Caco-2 (cell line): ENCODE measurements around the gene DPP4. TPM values are rescaled to one million over a fixed set of nuclear protein-coding genes. Genes with fewer than 3 reads are reported as not detected.

Source experiments
- BruUV-seq: library from RNA; stranded (reverse); fragments of 400-500 nt; replicated peaks from 2 replicates; lab custom pipeline; 2021; lab: Mats Ljungman, UMichigan
- CTCF ChIA-PET: fragments of 300-600 bp; sonication (Branson Sonifier 250); formaldehyde crosslinking; loops from one replicate; lab custom pipeline; 2022; ENCODE audit warnings: antibody characterized with exemption; lab: Charles Lee
- POLR2A ChIA-PET: fragments of 300-600 bp; sonication (Branson Sonifier 250); formaldehyde crosslinking; loops from one replicate; lab custom pipeline; 2022; ENCODE audit warnings: antibody characterized with exemption; lab: Charles Lee
- DNase-seq, 2 experiments: peaks; one replicate each; pipeline versions ENCODE4 v3.0.0 to v3.0.0-alpha.2; 2020 to 2022
- H3K27me3 ChIP-seq: replicated peaks from 2 replicates; pipeline ENCODE4 v1.6.0; 2011; ENCODE audit warnings: low read length; ENCODE audit not compliant: control insufficient read depth, insufficient read depth
- H3K36me3 ChIP-seq: 2 replicates; pipeline ENCODE4 v1.5.1; 2011; ENCODE audit warnings: low read length; ENCODE audit not compliant: control insufficient read depth, insufficient read depth
- H3K4me1 ChIP-seq: fragments of 250-450 bp; sonication (Bioruptor Pico); 2 replicates; pipeline ENCODE4 v1.5.1; 2020; ENCODE audit warnings: mild to moderate bottlenecking
- H3K4me3 ChIP-seq: 2 replicates; pipeline ENCODE4 v1.5.1; 2011; ENCODE audit warnings: low read depth, mild to moderate bottlenecking, control low read depth, low read length
- H3K9me3 ChIP-seq: fragments of 250-450 bp; sonication (Bioruptor Pico); 2 replicates; pipeline ENCODE4 v1.5.1; 2020; ENCODE audit warnings: mild to moderate bottlenecking, moderate library complexity
- H3K27ac Mint-ChIP-seq: one replicate; pipeline ENCODE4 v1.8.0; 2022; ENCODE audit warnings: mixed read lengths; ENCODE audit not compliant: unreplicated experiment
- H3K27me3 Mint-ChIP-seq: one replicate; pipeline ENCODE4 v1.8.0; 2022; ENCODE audit warnings: mixed read lengths; ENCODE audit not compliant: insufficient read depth, unreplicated experiment
- H3K36me3 Mint-ChIP-seq: one replicate; pipeline ENCODE4 v1.8.0; 2022; ENCODE audit warnings: mild to moderate bottlenecking, mixed read lengths; ENCODE audit not compliant: insufficient read depth, unreplicated experiment
- H3K4me1 Mint-ChIP-seq: one replicate; pipeline ENCODE4 v1.8.0; 2022; ENCODE audit warnings: low read depth, mixed read lengths; ENCODE audit not compliant: unreplicated experiment
- H3K4me3 Mint-ChIP-seq: one replicate; pipeline ENCODE4 v1.8.0; 2022; ENCODE audit warnings: mild to moderate bottlenecking, moderate library complexity, mixed read lengths; ENCODE audit not compliant: unreplicated experiment
- H3K9me3 Mint-ChIP-seq: one replicate; pipeline ENCODE4 v1.8.0; 2022; ENCODE audit warnings: mixed read lengths; ENCODE audit not compliant: unreplicated experiment
- intact Hi-C: fragments of 100-400 bp; cut with micrococcal nuclease; formaldehyde crosslinking; loops from one replicate; pipeline ENCODE4 v1.10.0; 2022; ENCODE audit not compliant: unreplicated experiment
- total RNA-seq: library from RNA; stranded (reverse); gene quantifications from 2 replicates; pipeline ENCODE4 v1.2.3, GENCODE V29; 2022
- TF ChIP-seq, protein P1 (sequence below), 2 experiments: fragments of 200-600 bp in 1 of 2; IDR thresholded peaks; 1 replicate in 1 of 2; 2 replicates in 1 of 2; pipeline versions ENCODE4 v1.5.1 to v1.8.0; 2011 to 2022; ENCODE audit warnings: antibody characterized with exemption in 1 of 2, control low read depth in 1 of 2, inconsistent platforms in 1 of 2, low read depth in 1 of 2, low read length in 1 of 2, mild to moderate bottlenecking in 1 of 2, moderate library complexity in 1 of 2; ENCODE audit not compliant: insufficient read depth in 1 of 2, severe bottlenecking in 1 of 2, unreplicated experiment in 1 of 2

The DPP4 gene
- total RNA-seq, 1 experiment from 2014 or later = 190 TPM

GRCh38 chr2:162056796-162057399, 17.1 kb downstream of the DPP4 start:
- DNase-seq = no peak
- intact Hi-C loops = no loop called here
- no peak overlapping the region for H3K4me3 ChIP-seq
- POLR2A ChIA-PET = no interaction called here
- no peaks in the 10 kb centered on the region for H3K27me3 ChIP-seq
- Mint-ChIP-seq H3K4me1 (peaks cover 9% of the 10 kb centered on the region), H3K4me3 (no peak overlapping the region), H3K27me3 (no peaks in the 10 kb centered on the region), H3K36me3 (peaks cover 60% of the 10 kb centered on the region), H3K27ac (no peak overlapping the region), H3K9me3 (peaks cover 32% of the 10 kb centered on the region)
- peaks cover 17% of the 10 kb centered on the region for H3K36me3 ChIP-seq
- peaks cover 19% of the 10 kb centered on the region for H3K9me3 ChIP-seq
- TF ChIP-seq, protein P1, sequence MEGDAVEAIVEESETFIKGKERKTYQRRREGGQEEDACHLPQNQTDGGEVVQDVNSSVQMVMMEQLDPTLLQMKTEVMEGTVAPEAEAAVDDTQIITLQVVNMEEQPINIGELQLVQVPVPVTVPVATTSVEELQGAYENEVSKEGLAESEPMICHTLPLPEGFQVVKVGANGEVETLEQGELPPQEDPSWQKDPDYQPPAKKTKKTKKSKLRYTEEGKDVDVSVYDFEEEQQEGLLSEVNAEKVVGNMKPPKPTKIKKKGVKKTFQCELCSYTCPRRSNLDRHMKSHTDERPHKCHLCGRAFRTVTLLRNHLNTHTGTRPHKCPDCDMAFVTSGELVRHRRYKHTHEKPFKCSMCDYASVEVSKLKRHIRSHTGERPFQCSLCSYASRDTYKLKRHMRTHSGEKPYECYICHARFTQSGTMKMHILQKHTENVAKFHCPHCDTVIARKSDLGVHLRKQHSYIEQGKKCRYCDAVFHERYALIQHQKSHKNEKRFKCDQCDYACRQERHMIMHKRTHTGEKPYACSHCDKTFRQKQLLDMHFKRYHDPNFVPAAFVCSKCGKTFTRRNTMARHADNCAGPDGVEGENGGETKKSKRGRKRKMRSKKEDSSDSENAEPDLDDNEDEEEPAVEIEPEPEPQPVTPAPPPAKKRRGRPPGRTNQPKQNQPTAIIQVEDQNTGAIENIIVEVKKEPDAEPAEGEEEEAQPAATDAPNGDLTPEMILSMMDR (IDR thresholded peaks at IDR 0.05; ENCODE audit: insufficient read depth in 1 of 2, low read depth in 1 of 2, low read length in 1 of 2, severe bottlenecking in 1 of 2, unreplicated experiment in 1 of 2) = no peak
- no TSS peak for BruUV-seq
- no peaks in the 10 kb centered on the region for H3K4me1 ChIP-seq
- CTCF ChIA-PET = no interaction called here

- no peaks in the 10 kb centered on the region for H3K27me3 ChIP-seq
- H3K4me3 ChIP-seq = no peak overlapping the region
- DNase-seq = no peak
- peaks cover 9% of the 10 kb centered on the region for H3K4me1 Mint-ChIP-seq
- H3K4me3 Mint-ChIP-seq = no peak overlapping the region
- peaks cover 14% of the 10 kb centered on the region for H3K36me3 ChIP-seq
- H3K9me3 Mint-ChIP-seq = peaks cover 20% of the 10 kb centered on the region
- peaks cover 4% of the 10 kb centered on the region; the same call in 1 of the 2 replicates for H3K4me1 ChIP-seq
- no TSS peak for BruUV-seq
- H3K27me3 Mint-ChIP-seq = no peaks in the 10 kb centered on the region
- intact Hi-C loops = no loop called here
- CTCF ChIA-PET = no interaction called here
- TF ChIP-seq, protein P1 (IDR thresholded peaks at IDR 0.05; ENCODE audit: insufficient read depth in 1 of 2, low read depth in 1 of 2, low read length in 1 of 2, severe bottlenecking in 1 of 2, unreplicated experiment in 1 of 2) = no peak
- peaks cover 46% of the 10 kb centered on the region for H3K36me3 Mint-ChIP-seq
- POLR2A ChIA-PET = no interaction called here
- peaks cover 19% of the 10 kb centered on the region for H3K9me3 ChIP-seq
- H3K27ac Mint-ChIP-seq = no peak overlapping the region
Measured at GRCh38 chr2:162053808-162054155, 20.2 kb downstream of the DPP4 start.

DNA sequence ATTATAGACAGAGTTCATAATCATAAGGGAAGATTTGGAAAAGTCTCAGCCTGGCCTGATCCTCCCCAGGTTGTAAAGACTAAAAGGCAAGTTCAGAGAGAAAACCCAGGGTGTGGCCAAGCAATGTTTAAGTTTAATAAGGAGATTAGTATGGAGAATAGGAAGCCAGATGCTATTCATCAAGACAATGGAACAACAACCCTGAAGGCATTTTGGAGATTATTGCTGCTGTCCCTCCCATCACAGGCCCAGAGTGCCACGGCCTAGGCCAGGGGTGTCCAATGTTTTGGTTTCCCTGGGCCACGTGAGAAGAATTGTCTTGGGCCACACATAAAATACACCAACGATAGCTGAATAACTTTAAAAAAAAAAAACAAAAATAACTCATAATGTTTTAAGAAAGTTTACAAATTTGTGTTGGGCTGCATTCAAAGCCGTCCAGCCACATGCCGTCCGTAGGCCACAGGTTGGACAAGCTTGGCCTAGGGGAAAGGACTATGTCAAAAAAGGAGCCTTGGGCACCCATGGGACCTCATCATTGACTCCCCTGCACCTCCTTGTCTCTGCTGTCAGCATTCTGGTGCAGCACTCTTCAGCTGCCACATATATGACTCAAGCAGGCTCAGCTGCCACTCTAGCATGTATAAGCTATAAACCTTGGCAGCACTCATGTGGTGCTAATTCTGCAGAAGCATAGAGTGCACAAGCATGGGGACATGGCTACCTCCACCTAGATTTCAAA, 20.8 kb downstream of the DPP4 start:
- Histone ChIP-seq H3K4me1 (peaks cover 4% of the 10 kb centered on the region; the same call in 1 of the 2 replicates), H3K4me3 (no peak overlapping the region), H3K27me3 (no peaks in the 10 kb centered on the region), H3K9me3 (peaks cover 18% of the 10 kb centered on the region), H3K36me3 (peaks cover 13% of the 10 kb centered on the region)
- intact Hi-C loops = no loop called here
- POLR2A ChIA-PET = no interaction called here
- no peak overlapping the region for H3K27ac Mint-ChIP-seq
- no peak for DNase-seq
- CTCF ChIA-PET = no interaction called here
- BruUV-seq = no TSS peak
- peaks cover 43% of the 10 kb centered on the region for H3K36me3 Mint-ChIP-seq
- TF ChIP-seq, protein P1 (IDR thresholded peaks at IDR 0.05; ENCODE audit: insufficient read depth in 1 of 2, low read depth in 1 of 2, low read length in 1 of 2, severe bottlenecking in 1 of 2, unreplicated experiment in 1 of 2) = no peak
- no peak overlapping the region for H3K4me3 Mint-ChIP-seq
- no peaks in the 10 kb centered on the region for H3K27me3 Mint-ChIP-seq
- H3K9me3 Mint-ChIP-seq = peaks cover 20% of the 10 kb centered on the region
- H3K4me1 Mint-ChIP-seq = peaks cover 9% of the 10 kb centered on the region
